Spleen (tissue), 11 donors: Measurements from ENCODE around the gene TBX3. TPM values are rescaled to one million over a fixed set of nuclear protein-coding genes. Genes with fewer than 3 reads are reported as not detected.

Experiments
- DNase-seq: peaks from one replicate; pipeline ENCODE4 v3.0.0-alpha.2; 2020
- H3K27ac ChIP-seq, 8 donors: fragments of 200-600 bp; sonication (generic) in 7 of 8; 1 replicate in 4 of 8; 2 replicates in 4 of 8; pipeline versions ENCODE4 v1.5.0 to v1.8.0; 2016 to 2021; ENCODE audit warnings: inconsistent platforms in 4 of 8, mild to moderate bottlenecking in 4 of 8, moderate library complexity in 1 of 8
- H3K27me3 ChIP-seq, 7 donors: fragments of 200-600 bp; sonication (generic) in 6 of 7; replicated peaks in 1 of 7; 1 replicate in 4 of 7; 2 replicates in 3 of 7; pipeline versions ENCODE4 v1.5.0 to v1.8.0; 2016 to 2021; ENCODE audit warnings: inconsistent platforms in 3 of 7, mild to moderate bottlenecking in 1 of 7
- H3K36me3 ChIP-seq, 6 donors: fragments of 200-600 bp; sonication (generic) in 5 of 6; 1 replicate in 4 of 6; 2 replicates in 2 of 6; pipeline versions ENCODE4 v1.5.0 to v1.8.0; 2016 to 2021; ENCODE audit warnings: inconsistent platforms in 2 of 6
- H3K4me1 ChIP-seq, 6 donors: fragments of 200-600 bp; sonication (generic) in 5 of 6; 1 replicate in 3 of 6; 2 replicates in 3 of 6; pipeline versions ENCODE4 v1.5.0 to v1.8.0; 2016 to 2021; ENCODE audit warnings: inconsistent platforms in 3 of 6
- H3K4me3 ChIP-seq, 8 donors: fragments of 200-600 bp; sonication (generic) in 7 of 8; 1 replicate in 4 of 8; 2 replicates in 4 of 8; pipeline versions ENCODE4 v1.5.0 to v1.8.0; 2016 to 2021; ENCODE audit warnings: inconsistent platforms in 4 of 8, mild to moderate bottlenecking in 4 of 8, moderate library complexity in 2 of 8
- H3K9me3 ChIP-seq, 8 donors: fragments of 200-600 bp; sonication (generic) in 7 of 8; 1 replicate in 4 of 8; 2 replicates in 4 of 8; pipeline versions ENCODE4 v1.5.0 to v1.8.0; 2016 to 2021; ENCODE audit warnings: inconsistent platforms in 4 of 8
- POLR2A ChIP-seq, 3 donors: fragments of 450-650 bp; IDR thresholded peaks; one replicate each; pipeline ENCODE4 v1.5.1; 2017; ENCODE audit warnings: antibody characterized with exemption in 3 of 3, mild to moderate bottlenecking in 1 of 3
- POLR2AphosphoS5 ChIP-seq, 3 donors: sonication (generic); formaldehyde crosslinking; IDR thresholded peaks; one replicate each; pipeline ENCODE4 v1.5.1; 2017; ENCODE audit warnings: antibody characterized with exemption in 3 of 3
- WGBS, 5 donors: extraction: QIAGEN DNeasy Blood & Tissue Kit in 3 of 5; methylation state at CpG; one replicate each; pipeline versions ENCODE4 v1.1.5 to v1.1.7; 2013 to 2018; 5-methylcytosine and 5-hydroxymethylcytosine counted together
- intact Hi-C: fragments of 100-400 bp; cut with DNase I; formaldehyde crosslinking; loops from one replicate; pipeline ENCODE4 v1.15.0; 2023; ENCODE audit warnings: low total_unique reads
- polyA plus RNA-seq, 3 donors: library from polyadenylated mRNA; stranded (reverse); fragments of 200-250 nt; gene quantifications; one replicate each; pipeline ENCODE4 v1.2.1, GENCODE V29; 2013
- total RNA-seq, 7 donors: library from RNA; depleted of rRNA in 3 of 7; stranded (reverse); fragments of >200 nt in 3 of 7; fragmentation: NEBNext Ultra II Directional in 4 of 7; extraction: Animal tissue kit (Norgen Biotek cat#: 25700) in 4 of 7; gene quantifications; one replicate each; pipeline versions ENCODE4 v1.1.0 to v1.2.1, GENCODE V29; 2016 to 2021
- TF ChIP-seq, protein P1 (sequence below), 11 experiments: fragments of 200-600 bp in 7 of 11; fragments of 450-650 bp in 4 of 11; sonication (generic) in 4 of 11; IDR thresholded peaks in 8 of 11; conservative IDR thresholded peaks in 3 of 11; 1 replicate in 7 of 11; 2 replicates in 4 of 11; pipeline versions ENCODE4 v1.4.0 to v1.8.0; 2016 to 2021; ENCODE audit warnings: antibody characterized with exemption in 11 of 11, inconsistent platforms in 4 of 11, mild to moderate bottlenecking in 1 of 11
- donor health status: healthy with polysubstance abuse.
- donor health status: DM: no; HTN: no; CAD: no; lungs with moderate emphysema.
- donor health status: DM: no; HTN: no; CAD: no.
- donor health status: Bipolar disorder and iron deficiency.
- donor health status: healthy.
- donor health status: DM: no; HTN: no; CAD: no.
- donor health status: DM: yes; HTN: yes; CAD: no.

Gene TBX3
- total and polyA plus RNA-seq, 10 donors = 3.1 to 22.1 (median 13.5) TPM

DNA sequence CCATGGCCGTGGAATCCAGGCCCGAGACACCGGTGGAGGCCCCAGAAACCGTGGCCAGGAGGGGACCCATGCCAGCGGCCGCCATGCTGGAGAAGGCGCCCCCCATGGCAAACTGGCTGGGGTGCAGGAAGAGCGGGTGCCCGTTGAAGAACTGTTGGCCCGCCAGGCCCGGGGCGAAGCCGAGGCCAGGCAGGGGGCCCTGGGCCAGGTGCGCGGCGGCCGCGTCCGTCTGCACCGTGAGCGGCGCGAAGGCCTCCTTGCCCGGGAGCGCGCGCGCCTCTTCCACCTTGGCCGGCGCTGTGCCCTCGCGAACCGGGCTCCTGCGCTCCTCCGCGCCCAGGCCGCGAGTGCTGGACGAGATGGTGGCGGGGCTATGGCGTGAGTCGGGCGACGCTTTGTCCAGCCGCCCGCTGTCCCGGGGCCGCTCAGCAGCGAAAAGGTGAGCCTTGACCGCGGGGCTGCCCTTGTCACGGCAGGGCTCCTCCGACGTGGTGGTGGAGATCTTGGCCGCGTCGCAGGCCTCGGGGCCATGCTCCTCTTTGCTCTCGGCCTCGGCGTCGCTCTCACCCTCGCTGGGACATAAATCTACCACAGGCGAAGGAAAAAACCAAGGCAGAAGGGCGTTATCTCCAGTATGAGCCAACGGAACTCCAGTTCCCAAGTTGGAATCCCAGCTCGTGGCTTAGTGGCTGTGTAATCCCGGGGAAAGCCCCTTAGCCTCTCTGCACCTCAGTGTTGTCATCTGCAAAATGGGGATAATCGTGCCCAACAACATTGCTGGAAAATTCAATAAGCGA lies 9.5 kb downstream of the TBX3 start:
- Histone ChIP-seq H3K4me1 (peaks cover 0 to 31% (median 11%) of the 10 kb centered on the region in 6 donors), H3K4me3 (no peak overlapping the region), H3K27me3 (peaks cover 0 to 93% (median 15%) of the 10 kb centered on the region in 7 donors), H3K9me3 (peaks cover 0 to 5% (median 0%) of the 10 kb centered on the region in 8 donors), H3K27ac (no peak overlapping the region), H3K36me3 (peaks cover 0 to 37% (median 9%) of the 10 kb centered on the region in 6 donors)
- no peak for DNase-seq
- WGBS, 5 donors = 58 to 69% (median 64%) methylated on average over 38 to 70 of the region's 70 CpGs
- intact Hi-C loops = no loop called here
- TF ChIP-seq POLR2AphosphoS5 (IDR thresholded peaks at IDR 0.05) = no peak
- TF ChIP-seq POLR2A (IDR thresholded peaks at IDR 0.05) = no peak
- TF ChIP-seq, protein P1, sequence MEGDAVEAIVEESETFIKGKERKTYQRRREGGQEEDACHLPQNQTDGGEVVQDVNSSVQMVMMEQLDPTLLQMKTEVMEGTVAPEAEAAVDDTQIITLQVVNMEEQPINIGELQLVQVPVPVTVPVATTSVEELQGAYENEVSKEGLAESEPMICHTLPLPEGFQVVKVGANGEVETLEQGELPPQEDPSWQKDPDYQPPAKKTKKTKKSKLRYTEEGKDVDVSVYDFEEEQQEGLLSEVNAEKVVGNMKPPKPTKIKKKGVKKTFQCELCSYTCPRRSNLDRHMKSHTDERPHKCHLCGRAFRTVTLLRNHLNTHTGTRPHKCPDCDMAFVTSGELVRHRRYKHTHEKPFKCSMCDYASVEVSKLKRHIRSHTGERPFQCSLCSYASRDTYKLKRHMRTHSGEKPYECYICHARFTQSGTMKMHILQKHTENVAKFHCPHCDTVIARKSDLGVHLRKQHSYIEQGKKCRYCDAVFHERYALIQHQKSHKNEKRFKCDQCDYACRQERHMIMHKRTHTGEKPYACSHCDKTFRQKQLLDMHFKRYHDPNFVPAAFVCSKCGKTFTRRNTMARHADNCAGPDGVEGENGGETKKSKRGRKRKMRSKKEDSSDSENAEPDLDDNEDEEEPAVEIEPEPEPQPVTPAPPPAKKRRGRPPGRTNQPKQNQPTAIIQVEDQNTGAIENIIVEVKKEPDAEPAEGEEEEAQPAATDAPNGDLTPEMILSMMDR (IDR thresholded peaks at IDR 0.05 in 8 of 11, conservative IDR thresholded peaks at IDR 0.05 in 3 of 11) = no peak

- Histone ChIP-seq H3K36me3 (peaks cover 0 to 37% (median 9%) of the 10 kb centered on the region in 6 donors), H3K4me3 (no peak overlapping the region), H3K27me3 (peaks cover 0 to 93% (median 21%) of the 10 kb centered on the region in 7 donors), H3K27ac (no peak overlapping the region), H3K4me1 (peaks cover 0 to 33% (median 13%) of the 10 kb centered on the region in 6 donors), H3K9me3 (peaks cover 0 to 5% (median 0%) of the 10 kb centered on the region in 8 donors)
- TF ChIP-seq POLR2A (IDR thresholded peaks at IDR 0.05) (no peak), POLR2AphosphoS5 (IDR thresholded peaks at IDR 0.05) (no peak)
- TF ChIP-seq, protein P1 (IDR thresholded peaks at IDR 0.05 in 8 of 11, conservative IDR thresholded peaks at IDR 0.05 in 3 of 11) = no peak
- WGBS, 5 donors = 78 to 83% (median 81%) methylated on average over 12 of the region's 12 CpGs
- no peak for DNase-seq
- intact Hi-C loops = no loop called here
These were observed 10.1 kb downstream of the TBX3 start for GRCh38 chr12:114673901-114674250.

DNA sequence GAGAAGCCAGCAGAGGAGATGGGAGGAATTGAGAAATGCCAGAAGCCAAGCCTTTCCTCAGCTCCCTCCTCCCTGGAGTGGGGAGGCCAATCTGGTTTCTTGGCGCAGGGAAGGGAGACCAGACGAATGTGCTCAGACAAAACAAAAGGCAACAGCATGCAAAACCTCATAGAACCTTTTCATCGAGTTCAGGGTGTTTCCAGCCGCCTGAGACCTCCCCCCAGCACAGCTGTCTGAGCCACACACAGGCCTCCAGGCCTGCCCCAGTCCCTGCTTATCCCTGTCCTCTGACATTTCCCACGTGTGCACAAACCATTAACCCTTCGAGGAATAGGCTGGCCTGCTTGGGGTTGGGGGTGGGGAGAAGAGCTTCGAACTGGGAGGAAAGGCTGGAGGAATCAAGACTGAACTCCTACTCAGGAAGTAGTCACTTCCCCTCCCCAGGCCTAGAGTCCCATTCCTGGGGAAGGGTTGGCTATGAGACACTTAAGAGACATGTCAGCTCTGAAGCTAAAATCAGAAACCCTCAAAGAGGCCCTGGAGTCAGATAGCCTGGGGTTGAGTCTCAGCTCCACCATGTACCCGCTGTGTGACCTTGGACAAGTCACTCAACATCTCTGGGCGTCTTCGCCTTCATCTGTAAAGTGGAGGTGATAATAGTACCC lies 10.7 kb downstream of the TBX3 start:
- H3K4me1 ChIP-seq = peaks cover 0 to 39% (median 15%) of the 10 kb centered on the region in 6 donors
- DNase-seq = no peak
- TF ChIP-seq POLR2A (IDR thresholded peaks at IDR 0.05) = no peak

DNA sequence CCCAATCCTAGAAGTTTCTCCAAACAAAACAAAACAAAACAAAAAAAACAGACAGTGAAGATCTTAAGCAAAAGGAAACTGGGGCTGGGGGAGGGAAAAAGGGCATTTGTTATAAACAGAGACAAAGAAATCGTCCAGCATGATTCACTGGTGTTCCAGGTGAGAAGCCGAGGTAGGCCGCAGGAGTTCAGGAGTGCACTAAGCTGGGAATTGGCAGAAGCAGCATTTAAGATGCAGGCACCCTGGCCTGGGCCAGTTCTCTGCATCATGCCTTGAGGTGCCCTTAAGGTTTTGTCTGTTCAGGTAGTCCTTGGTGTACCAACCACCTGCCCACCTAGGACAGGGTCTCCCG lies 11.2 kb downstream of the TBX3 start:
- peaks cover 0 to 44% (median 18%) of the 10 kb centered on the region in 6 donors for H3K4me1 ChIP-seq
- no peak overlapping the region for H3K4me3 ChIP-seq
- intact Hi-C loops = no loop called here
- no peak overlapping the region for H3K27ac ChIP-seq
- no peak for DNase-seq
- peaks cover 0 to 37% (median 9%) of the 10 kb centered on the region in 6 donors for H3K36me3 ChIP-seq
- peaks cover 0 to 96% (median 30%) of the 10 kb centered on the region in 7 donors for H3K27me3 ChIP-seq
- 61 to 75% (median 70%) methylated on average over 4 of the region's 4 CpGs for WGBS, 5 donors
- TF ChIP-seq POLR2A (IDR thresholded peaks at IDR 0.05) (no peak), POLR2AphosphoS5 (IDR thresholded peaks at IDR 0.05) (no peak)
- TF ChIP-seq, protein P1 (IDR thresholded peaks at IDR 0.05 in 8 of 11, conservative IDR thresholded peaks at IDR 0.05 in 3 of 11) = no peak
- peaks cover 0 to 5% (median 0%) of the 10 kb centered on the region in 8 donors for H3K9me3 ChIP-seq

More for the DNA sequence above, 10.7 kb downstream of the TBX3 start:
- intact Hi-C loops = no loop called here
- H3K36me3 ChIP-seq = peaks cover 0 to 37% (median 9%) of the 10 kb centered on the region in 6 donors
- H3K27me3 ChIP-seq = peaks cover 0 to 93% (median 26%) of the 10 kb centered on the region in 7 donors
- no peak overlapping the region for H3K27ac ChIP-seq
- peaks cover 0 to 5% (median 0%) of the 10 kb centered on the region in 8 donors for H3K9me3 ChIP-seq
- H3K4me3 ChIP-seq = no peak overlapping the region
- WGBS, 5 donors = 37 to 53% (median 46%) methylated on average over 8 to 10 of the region's 10 CpGs
